Posterior cingulate gyrus (tissue), 11 donors: ENCODE measurements around the gene DNAH7.

Experiments used
- DNase-seq, 10 donors: peaks; one replicate each; pipeline versions ENCODE4 v3.0.0 to v3.0.0-alpha.2; 2020 to 2021; ENCODE audit warnings: mixed read lengths in 3 of 10
- intact Hi-C: fragments of 100-400 bp; cut with DNase I; formaldehyde crosslinking; loops from one replicate; pipeline ENCODE4 v1.15.1; 2023

Gene DNAH7

DNA sequence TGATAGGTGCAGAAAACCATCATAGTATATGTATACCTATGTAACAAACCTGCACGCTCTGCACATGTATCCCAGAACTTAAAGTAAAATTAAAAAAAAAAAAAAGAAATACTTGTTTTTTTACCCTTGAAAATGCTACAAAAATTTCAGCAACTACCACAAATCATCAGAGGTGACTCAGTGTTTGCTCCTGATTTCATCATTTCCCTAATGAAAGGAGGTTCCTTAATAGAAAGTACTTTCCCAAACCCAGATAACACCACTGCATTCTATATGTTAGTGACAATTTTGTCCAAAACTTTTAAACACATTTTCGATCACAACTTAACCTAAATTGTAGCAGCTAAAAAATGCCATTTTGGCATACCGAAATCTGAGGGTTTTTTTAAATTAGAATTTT lies 248.3 kb downstream of the DNAH7 start:
- DNase-seq, result no peak
- intact Hi-C loops, result no loop called here

DNA sequence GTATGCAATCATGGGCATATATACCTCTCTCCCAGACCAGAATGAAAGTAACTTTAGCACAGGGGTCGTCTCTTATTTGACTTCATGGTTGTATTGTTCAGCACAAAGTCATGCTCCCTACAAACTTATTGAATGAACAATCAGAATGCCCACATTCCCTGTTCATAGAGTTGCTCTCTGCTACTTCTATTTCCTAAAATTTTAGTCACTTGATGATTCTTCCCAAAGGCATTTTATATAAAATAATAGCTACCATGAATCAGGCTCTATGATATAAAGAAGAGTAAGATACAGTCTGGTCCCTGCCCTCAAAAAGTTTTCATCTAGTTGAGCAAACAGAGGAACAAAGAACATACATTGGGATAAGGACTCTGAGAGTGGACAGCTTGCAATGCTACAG lies 249.4 kb downstream of the DNAH7 start:
- no peak for DNase-seq
- intact Hi-C loops, result no loop called here

DNA sequence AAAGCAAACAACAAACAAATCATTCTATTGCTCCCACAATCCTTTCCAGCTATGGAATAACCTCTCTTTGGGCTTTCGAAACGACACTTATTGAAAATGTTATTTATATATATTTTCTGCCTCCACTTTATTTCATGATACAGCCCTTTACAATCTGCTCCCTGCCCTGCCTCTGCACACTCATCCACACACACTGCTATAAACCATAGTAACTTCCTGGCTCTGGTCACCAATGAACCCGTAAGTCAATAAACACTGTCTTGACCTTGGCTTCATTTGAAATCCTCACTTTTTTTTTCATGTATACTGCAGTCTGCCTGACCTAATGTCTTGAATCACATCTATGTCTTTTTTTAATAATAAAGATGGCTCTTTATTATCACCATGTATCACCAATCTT lies 250.1 kb downstream of the DNAH7 start:
- intact Hi-C loops, result no loop called here
- DNase-seq, result no peak

DNA sequence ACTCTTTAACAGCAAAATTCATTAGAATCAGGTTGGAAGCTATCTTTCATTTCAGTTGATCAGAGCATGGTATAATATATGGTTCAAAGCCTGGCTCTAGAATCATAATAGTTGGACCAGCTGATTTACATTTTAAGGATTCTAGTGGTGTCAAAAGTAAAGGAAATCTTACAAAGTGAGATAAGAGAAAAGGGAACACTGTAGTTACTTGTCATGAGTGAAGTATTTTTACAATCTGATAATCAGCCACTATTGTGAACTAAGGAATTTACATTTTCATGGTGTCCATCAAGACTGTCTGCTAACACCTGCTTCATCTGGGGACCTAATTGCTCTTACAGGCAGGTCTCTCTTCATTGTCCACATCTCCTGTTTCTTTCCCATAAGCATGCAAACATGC lies 250.5 kb downstream of the DNAH7 start:
- DNase-seq, result no peak
- intact Hi-C loops, result no loop called here

DNA sequence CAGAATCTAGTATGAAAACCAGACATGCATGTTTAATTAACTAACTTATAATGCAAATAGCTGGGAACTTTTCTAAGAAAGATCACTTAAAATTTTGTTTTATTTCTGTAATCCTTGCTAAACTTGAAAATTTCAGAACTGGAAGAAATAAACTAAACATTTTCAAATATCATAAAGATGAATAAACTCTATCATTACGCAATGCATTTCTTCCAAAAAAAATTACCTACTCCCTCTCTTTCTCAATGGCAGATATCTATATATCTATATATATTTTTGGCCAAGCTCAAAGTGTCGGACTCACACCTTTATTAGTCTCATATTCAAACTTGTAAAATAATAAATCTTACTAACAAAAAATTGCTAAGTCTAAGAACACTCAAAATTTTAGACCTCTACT lies 253.6 kb downstream of the DNAH7 start:
- intact Hi-C loops, result no loop called here
- DNase-seq, result no peak

DNA sequence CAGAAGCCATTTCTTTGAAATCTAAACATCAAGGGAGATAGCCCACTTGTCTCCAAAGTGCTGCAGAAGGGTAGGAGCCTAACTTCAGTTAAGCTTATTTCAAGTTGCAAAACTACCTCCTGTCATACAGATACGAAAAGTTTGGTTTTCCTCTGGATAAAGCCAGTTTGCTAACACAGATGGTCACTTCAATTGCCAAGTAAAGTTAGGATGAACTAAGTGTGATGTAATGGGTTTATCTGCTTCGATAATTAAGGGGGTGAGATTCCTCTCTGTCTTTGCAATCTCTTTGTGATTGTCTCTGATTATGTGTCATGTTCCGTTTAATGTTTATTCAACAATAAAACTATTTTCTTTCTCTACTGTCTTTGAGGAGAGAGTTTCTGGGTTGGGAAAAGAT lies 255.2 kb downstream of the DNAH7 start:
- no peak for DNase-seq
- intact Hi-C loops, result no loop called here

DNA sequence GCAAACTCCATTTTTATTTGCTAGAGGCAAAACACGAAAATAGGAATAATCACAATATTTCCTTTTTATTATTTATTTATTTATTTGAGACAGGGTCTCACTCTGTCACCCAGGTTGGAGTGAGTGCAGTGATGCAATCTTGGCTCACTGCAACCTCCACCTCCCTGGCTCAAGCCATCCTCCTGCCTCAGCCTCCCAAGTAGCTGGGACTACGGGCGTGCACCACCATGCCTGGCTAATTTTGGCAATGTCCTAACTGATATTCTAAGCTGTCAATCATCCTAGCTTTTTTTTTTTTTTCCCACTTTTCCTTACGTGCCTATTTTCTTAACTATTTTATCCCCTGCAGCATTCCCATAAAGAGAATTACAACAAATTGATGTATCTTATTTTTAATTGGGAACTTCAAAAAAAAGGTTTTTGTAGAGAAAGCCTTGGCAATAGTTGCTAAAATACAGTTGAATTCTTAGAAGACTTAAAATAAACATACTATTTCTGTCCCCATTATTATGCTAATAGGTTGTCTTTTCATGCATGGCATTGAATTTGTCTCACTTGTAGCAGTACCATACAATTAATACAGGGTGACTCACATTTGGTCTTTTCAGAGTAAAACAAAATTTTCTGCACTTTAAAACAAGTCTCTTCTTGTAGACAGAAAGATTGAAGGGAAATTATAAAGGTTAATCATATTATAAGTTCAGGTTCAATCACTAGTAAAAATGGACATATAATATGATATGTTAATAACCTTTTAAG lies 258.1 kb downstream of the DNAH7 start:
- intact Hi-C loops, result no loop called here
- DNase-seq, result peak in 1 of 10 donors; percentile 56

DNA sequence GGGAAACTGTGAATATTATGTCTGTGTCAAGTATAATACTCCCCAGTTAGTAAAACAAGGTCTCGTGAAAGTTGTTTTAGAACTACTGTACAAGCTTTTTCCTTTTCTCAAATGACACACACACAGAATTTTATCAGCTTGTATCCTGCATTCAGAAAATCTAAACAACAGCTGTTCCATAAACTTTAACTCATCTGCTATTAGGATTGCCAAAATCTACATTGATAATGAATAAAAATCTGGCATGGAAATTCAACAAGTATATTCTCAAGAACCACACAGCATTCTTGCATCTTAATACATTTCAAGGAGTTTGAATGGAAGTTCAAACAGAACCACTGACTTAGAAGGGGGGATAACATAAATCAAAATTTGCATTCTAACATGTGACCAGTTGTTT lies 260.4 kb downstream of the DNAH7 start:
- intact Hi-C loops, result no loop called here
- no peak for DNase-seq

DNA sequence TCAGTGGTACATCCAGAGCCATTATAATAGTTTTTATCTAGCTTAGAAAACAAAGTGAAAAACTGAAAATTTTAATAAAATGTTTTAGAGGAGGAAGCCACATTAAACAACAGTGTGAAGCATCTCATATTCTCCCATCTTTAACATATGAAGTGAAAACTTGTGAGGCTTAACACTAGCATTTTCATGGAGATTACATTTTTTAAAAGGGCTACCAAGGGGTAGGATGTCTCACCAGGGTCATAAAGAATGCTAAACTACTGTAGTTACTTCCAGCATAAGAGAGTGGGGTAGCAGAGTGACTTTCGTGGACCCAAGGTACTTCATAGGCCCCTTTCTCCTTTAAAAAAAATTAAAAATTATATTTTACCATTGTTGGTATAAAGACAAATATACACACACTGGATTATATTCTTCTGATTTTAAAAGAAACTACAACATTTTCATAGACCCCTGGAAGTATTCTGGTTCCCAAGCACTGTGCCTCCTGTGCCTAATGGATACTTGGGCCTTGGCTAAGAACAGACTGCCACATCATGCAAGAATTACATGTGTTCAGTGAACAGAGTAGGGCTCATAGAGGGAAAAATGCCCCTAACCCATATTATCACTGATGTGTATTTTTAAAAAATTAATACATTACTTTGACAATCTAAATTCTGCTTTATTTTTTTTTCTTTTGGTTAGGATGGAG lies 263.2 kb downstream of the DNAH7 start:
- DNase-seq, result no peak
- intact Hi-C loops, result no loop called here

DNA sequence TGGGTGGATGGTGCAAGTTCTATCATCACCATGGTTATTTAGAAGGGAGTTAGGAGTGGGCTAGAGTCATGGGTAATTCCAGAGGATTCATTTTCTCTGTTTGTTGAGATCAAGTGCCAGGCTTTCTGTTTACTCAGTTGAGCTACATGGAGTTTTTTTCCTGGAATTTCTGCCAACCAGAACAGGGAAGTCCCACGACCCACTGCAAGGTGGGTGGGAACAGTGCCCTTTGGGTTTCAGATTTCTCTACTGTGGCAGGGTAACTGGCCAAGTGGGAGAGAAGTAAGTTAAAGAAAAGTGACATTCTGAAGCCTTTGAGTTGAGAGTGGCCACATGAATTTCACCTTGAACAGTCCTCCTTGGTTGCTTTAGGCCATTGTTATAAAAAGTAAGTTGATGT lies 272.8 kb downstream of the DNAH7 start:
- intact Hi-C loops, result no loop called here

DNA sequence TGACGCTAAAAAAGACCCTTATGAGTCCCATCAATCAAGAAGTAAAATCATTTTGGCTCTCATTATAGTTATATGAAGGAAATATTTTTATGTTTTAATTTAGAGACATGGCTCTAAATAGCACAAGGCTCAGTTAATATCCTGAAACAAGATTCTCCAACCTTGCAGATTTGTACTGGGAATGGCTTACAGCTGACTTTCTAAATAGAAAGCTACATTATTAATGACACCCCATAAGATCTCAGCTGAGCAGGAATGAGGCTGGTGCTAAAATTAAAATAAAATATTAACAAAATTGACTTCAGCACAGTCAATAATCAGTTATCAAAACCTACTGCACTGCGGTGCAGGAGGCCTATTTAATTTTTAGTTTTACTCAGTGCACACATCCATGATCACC lies 274.8 kb downstream of the DNAH7 start:
- no peak for DNase-seq
- intact Hi-C loops, result no loop called here

More for the DNA sequence above, 272.8 kb downstream of the DNAH7 start:
- DNase-seq, result no peak

DNA sequence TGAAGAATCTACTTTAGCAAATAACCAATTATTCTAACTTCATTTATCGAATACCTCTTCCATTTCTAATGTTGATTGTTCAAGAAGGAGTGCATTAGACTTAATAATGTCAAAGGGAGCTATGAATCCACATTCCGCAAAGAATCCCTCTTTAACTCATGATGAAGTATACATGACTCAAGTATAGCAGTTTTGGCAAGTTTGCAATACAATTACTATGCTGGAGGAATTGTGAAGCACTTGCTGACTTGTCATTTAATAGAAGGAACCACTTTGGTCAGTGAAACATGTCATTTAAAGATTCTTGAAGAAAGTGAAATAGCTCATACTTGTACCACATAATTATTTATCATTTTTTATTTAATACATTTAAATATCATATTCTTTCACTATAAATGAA lies 286.5 kb downstream of the DNAH7 start:
- intact Hi-C loops, result no loop called here

DNA sequence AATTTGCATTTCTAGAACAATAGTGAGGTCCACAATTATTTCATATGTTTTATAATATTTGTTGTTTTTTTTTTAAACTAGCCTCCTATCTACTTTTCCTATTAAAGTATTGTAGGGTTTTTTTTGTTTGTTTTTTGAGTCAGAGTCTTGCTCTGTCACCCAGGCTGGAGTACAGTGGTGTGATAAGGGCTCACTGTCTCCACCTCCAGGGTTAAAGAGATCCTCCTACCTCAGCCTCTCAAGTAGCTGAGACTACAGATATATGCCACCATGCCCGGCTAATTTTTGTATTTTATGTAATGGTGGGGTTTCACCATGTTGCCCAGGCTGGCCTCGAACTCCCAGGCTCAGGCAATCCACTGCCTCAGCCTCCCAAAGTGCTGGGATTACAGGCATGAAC lies 289.1 kb downstream of the DNAH7 start:
- intact Hi-C loops, result no loop called here
- no peak for DNase-seq

More for the DNA sequence above, 286.5 kb downstream of the DNAH7 start:
- DNase-seq, result no peak

DNA sequence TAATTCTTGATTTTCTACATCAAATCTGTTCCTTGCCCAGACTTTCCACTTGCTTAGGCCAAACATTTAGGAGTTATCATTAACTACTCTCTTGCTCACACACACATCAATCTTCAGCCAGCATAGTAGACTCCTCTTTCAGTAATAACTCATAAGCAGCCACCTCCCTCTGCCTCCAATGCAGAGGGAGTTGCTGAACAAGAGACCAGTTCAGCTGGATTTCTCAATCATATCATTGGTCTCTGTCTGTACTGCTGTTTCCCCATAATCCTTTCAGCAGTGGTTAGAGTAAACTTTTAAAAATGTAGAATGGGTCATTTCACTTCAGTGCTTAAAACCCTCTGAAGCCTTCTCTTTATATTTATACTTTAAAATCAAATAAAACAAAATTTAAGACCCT lies 298.7 kb downstream of the DNAH7 start:
- intact Hi-C loops, result no loop called here

DNA sequence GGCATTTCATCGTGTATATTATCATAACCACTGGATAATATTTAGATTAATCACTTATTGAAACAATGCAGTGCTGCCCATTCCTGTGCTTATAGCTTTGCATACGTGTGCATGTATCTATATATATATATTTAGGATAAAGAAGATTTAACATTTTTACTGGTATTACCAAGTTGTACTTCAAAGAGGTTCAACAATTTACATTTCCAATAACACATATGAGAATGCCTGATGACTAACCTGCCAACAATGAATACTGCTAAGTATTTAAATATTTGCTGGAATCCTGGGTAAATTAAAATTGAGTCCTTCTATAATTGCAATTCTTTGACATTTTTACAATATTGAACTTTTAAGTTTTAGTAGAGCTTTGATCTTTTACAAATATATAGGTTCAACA lies 300.2 kb downstream of the DNAH7 start:
- DNase-seq, result no peak
- intact Hi-C loops, result no loop called here

More for the DNA sequence above, 298.7 kb downstream of the DNAH7 start:
- DNase-seq, result no peak

DNA sequence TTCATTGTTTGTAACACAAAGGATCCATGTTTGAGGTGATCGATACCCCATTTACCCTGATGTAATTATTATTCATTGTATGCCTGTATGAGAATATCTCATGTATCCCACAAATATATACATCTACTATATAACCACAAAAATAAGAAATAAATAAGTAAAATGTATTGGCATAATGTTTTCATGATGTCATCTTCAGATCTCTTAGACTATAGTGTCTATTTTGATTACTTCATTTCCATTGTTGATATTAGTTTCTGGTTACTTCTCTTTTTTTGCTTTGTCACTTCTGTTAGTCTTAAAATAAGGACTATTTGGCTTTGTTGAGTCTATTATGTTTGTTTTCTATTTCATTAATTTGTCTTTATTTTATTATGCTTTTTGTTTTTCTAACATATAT lies 301.9 kb downstream of the DNAH7 start:
- intact Hi-C loops, result no loop called here
- DNase-seq, result no peak

DNA sequence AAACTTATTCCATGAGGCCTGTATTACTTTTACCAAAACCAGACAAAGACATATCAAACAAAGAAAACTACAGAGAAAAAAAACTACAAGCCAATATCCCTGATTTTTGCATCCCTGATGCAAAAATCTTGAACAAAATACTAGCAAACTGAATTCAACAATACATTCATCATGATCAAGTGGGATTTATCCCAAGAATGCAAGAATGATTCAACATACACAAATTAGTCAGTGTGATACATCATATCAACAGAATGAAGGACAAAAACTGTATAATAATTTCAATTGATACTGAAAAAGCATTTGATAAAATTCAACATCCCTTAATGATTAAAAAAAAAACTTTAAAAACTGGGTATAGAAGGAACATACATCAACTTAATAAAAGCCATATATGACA lies 304.8 kb downstream of the DNAH7 start:
- intact Hi-C loops, result no loop called here

DNA sequence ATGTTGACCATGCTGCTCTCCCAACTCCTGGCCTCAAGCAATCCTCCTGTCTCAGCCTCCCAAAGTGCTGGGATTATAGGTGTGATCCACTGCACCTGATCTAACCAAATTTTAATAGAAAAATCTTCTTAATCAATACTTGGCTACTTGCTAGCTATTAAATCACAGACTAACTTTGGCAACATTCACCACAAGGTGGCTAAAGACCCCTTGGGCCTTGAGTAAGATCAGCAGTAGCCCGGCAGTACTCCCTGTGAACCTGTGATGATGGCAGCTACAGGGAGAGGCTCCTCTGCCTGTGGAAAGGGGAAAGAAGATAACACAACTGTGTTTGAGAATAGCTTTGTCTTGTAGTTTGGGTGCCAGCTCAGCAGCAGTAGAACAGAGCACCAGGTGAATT lies 308.8 kb downstream of the DNAH7 start:
- no peak for DNase-seq
- intact Hi-C loops, result no loop called here

More for the DNA sequence above, 304.8 kb downstream of the DNAH7 start:
- DNase-seq, result no peak

DNA sequence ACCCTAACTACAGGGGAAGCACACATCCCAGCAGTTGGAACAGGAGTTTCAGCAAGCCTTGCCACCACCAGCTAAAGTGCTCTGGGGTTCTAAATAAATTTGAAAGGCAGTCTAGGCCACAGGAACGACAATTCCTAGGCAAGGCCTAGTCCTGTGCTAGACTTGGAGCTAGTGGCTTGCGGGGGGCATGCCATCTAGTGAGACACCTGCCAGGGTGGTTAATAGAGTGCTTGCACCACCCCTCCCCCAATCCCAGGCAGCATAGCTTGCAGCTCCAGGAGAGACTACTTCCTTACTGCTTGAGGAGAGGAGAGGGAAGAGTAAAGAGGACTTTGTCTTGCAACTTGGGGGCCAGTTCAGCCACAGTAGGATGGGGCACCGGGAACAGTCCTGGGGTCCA lies 309.8 kb downstream of the DNAH7 start:
- DNase-seq, result no peak
- intact Hi-C loops, result no loop called here

DNA sequence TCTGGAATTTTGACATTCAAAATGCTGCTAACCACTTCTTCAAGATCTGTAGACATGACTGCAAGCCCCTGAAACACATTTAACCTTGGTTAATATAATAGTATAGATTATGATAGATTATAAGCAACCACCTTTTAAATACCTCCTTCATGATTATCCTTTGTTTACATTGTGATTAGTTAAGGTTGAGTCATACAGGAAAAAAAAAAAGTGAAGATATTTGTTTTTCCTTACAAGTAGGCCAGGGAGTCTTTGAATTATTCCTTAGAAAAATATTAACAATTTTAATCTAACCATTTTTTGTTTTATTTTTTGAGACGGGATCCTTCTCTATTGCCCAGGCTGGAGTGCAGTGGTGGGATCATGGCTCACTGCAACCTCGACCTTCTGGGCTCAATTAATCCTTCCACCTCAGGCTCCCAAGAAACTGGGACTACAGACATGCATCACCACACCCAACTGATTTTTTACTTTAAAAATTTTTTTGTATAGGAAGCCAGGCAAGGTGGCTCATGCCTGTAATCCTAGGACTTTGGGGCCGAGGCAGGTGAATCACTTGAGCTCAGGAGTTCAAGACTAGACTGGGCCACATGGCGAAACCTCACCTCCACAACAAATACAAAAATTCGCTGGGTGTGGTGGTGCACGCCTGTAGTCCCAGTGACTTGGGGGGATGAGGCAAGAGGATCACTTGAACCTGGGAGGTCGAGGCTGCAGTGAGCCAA lies 312.3 kb downstream of the DNAH7 start:
- no peak for DNase-seq
- intact Hi-C loops, result no loop called here

DNA sequence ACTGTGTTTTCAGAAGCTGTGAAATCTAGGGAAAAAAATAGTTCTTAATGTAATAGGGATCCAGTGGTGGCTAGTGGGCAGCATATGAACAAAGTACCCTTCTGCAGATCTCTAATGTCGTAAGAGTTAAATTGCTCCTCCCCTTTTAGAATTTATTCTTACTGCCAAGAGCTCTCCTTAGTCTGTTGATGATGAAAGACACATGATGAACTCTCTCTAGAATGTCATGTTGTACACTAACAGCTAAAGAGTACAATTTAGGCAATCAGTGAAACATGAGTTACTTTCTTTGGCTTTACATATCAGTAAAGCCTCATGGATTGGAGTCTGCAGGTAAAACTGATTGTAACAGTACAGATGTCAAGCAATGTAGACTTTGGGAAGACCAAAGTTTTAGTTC lies 327.4 kb downstream of the DNAH7 start:
- intact Hi-C loops, result no loop called here
- no peak for DNase-seq
